Activated effector memory CD4-positive, alpha-beta T cell treated with anti-CD3 and anti-CD28 coated beads, Interleukin-2, amount 50 U/mL, for 16 hours (primary cell): ENCODE data around the gene VANGL2.

Experiments used
- DNase-seq: peaks from one replicate; pipeline ENCODE4 v3.0.0-alpha.2; 2020

The VANGL2 gene

DNA sequence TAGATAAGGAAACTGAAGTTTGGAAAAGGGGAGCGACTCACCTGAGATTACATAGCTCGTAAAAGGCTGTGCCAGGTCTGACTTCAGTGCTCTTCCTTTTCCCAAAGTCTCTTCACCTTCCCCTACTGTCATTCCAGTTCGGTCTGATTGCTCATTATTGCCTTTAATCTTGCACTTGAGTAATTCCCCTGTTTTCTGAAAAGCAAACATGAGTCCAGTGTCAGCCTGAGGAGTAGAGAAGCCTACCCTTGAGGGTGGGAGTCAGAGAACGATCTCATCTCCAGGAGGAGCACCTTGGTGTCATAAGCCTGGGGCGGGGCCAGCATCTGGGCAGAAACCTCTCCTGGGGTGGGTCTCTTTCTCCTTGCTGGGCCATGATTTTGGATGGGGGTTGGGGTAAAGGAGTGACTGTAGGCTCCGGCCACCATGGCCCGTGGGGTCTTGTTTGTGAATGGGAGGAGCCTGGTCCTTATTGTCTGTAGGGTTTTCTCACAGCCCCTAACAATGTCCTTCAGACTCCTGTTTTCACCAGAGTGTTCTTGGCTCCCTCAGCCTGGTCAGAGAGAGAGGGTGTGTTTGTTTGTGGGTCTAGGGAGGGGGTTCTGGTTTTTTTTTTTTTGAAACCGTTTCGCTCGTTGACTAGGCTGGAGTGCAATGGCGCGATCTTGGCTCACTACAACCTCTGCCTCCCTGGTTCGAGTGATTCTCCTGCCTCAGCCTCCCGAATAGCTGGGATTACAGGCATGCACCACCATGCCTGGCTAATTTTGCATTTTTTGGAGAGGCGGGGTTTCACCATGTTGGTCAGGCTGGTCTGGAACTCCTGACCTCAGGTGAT is 6.0 kb downstream of the VANGL2 start:
- DNase-seq: no peak

DNA sequence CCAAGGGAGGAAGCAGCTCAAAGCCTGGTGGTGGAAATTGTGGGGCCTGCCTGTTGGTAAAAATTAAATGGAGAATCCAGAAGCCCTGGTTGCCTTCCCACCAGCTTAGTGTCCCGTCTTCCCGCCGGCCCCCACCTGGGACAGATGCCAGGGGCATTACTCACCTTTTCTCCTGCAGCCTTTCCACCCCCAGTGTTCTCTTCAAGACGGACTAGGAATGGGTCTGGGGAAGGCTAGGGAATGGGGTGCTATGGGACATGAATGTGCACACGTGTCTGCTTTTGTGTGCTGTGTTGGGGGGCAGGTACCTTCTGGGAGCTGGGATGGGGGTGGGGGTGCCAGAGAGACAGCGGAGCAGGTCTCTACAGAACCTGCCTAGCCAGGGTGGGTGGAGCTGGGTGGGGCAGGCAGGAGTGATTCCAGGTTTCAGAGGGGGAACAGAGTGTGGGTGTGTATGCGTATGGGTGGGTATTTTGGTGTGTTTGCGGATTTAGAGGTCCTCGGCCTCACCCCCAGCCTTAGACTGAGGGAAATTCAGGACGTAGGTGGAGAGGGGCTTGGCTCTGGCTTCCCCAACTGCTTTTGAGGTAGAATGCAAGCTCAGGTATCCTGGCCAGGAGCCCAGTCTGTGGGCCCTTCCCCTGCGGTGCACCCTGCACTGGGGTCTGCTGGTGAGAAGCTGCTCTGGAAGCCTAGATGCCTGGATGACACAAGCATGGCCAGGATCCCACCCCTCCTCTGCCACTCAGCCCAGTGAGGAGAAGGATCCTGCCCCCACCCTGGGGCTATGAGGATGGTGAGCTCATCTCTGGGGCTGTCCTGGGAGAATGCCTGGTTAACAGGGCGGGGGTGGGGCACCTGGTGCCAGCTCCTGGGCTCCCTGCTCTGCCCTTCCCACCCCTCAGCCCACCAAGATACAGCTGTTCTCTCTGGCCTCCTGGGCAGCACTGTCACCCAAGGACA is 7.8 kb downstream of the VANGL2 start:
- no peak for DNase-seq

GRCh38 chr1:160408864-160409263 is 8.5 kb downstream of the VANGL2 start:
- no peak for DNase-seq

- no peak for DNase-seq
Observed at GRCh38 chr1:160409486-160409885, 9.1 kb downstream of the VANGL2 start.

- no peak for DNase-seq
Observed at GRCh38 chr1:160410406-160411005, 10.1 kb downstream of the VANGL2 start.

DNA sequence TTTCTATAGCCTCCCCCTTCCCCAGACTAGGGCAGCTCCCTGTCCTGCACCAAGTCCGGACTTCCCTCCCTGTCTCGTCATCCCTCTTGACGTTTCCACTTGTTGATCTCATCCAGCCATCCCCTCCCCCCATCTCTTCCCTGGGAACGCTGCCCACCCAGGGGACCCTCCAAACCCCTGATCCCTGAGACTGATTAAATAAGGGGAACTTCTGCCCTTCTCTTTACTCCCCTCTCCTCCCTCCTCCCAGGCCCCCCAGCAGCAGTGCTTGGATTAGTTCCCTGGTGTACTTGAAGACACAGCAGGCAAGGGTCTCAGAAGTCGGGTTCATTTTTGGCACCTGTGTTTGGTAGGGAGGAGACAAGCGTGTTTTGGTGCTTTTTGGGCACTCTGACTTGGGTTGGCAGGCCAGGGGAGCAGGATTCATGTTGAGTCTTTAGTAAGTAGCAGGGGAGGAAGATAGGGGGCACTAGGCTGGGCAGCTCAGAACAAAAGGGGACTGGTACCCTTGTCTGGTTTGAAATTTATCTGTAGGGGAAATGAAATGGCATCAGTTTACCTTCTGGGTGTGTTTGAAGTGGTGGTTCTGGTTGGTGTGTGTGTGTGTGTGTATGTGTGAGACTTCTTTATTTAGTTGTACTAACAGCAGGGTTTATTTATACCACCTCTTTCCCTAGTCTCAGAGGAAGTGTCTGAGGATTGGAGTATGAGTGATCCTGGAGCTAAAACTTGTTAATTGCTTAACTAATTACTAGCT is 11.1 kb downstream of the VANGL2 start:
- no peak for DNase-seq

- DNase-seq: no peak
Observed at GRCh38 chr1:160412028-160412362, 11.6 kb downstream of the VANGL2 start.

DNA sequence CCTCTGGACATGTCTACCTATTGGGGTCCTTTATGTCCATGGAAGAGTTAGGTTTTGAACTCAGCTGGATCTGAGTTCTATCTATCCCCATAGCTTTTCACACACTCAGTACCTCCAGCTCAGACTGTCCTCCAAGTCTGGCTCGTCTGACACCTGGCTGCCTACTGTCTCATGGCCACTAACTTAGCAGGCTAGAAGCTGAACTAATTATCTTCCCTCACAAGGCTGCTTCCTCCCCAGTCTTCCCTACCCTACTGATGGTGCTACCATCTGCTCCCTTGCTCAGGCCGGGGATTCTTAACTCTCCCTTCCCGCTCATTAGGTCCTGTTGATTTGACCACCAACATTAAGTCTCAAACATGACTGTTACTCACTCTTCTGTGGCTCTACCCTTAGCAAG is 13.4 kb downstream of the VANGL2 start:
- no peak for DNase-seq

- no peak for DNase-seq
Observed at GRCh38 chr1:160414881-160415280, 14.5 kb downstream of the VANGL2 start.

- DNase-seq: no peak
Observed at GRCh38 chr1:160415696-160416290, 15.4 kb downstream of the VANGL2 start.

- no peak for DNase-seq
Observed at GRCh38 chr1:160416369-160416768, 16.0 kb downstream of the VANGL2 start.

GRCh38 chr1:160418483-160418882 is 18.1 kb downstream of the VANGL2 start:
- no peak for DNase-seq

GRCh38 chr1:160419150-160419837 is 18.9 kb downstream of the VANGL2 start:
- no peak for DNase-seq

- DNase-seq: no peak
Observed at GRCh38 chr1:160419838-160420169, 19.4 kb downstream of the VANGL2 start.

DNA sequence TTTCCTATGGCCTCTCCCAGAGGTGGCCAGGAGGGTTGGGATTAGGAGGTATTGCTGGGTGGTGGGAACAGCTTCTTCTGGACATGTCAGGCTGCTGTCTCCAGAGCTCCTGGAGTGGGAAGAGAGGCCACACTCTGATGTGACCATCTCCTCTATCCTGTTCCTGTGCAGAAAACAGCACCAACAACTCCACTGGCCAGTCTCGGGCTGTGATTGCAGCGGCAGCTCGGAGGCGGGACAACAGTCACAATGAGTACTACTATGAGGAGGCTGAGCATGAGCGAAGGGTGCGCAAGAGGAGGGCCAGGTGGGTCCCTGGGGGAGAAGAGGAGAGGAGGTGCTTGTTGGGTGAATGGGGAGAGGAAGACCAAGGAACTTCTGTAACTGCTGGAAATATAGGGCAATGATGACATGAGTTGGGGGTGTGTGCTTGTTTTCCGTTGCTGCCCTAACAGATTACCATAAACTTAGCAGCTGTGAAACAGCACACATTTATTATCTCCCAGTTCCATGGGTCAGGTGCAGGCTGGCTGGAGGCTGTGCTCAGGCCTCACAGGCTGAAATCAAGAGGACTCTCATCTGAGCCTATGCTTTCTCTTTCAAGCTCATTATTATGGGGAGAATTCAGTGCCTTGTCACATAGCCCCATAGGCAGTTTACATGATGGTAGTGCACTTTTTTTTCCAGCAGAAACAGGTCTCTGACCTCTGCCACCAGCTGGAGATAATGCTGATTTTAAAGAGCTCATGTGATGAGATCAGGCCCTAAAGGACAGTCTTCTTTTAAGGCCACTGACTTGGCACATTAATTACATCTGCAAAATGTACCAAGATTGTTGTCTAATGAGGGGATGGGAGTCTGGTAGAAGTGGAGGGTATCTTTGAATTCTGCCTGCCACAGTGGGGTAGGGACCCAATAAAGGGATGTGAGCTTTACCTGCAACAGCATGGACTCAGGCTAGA is 20.8 kb downstream of the VANGL2 start:
- no peak for DNase-seq

- DNase-seq: no peak
Observed at GRCh38 chr1:160421881-160422280, 21.5 kb downstream of the VANGL2 start.

DNA sequence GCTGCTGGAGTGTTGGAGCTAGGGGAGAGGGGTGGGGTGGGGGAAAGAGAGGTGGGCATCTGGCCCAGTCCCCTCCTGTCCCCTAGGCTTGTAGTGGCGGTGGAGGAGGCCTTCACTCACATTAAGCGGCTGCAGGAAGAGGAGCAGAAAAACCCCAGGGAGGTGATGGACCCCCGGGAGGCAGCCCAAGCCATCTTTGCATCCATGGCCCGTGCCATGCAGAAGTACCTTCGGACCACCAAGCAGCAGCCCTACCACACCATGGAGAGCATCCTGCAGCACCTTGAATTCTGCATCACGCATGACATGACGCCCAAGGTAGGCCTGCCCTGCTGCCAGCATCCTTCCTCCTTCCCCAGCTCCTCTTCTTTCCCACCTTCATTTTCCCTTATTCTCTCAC is 23.6 kb downstream of the VANGL2 start:
- DNase-seq: no peak

DNA sequence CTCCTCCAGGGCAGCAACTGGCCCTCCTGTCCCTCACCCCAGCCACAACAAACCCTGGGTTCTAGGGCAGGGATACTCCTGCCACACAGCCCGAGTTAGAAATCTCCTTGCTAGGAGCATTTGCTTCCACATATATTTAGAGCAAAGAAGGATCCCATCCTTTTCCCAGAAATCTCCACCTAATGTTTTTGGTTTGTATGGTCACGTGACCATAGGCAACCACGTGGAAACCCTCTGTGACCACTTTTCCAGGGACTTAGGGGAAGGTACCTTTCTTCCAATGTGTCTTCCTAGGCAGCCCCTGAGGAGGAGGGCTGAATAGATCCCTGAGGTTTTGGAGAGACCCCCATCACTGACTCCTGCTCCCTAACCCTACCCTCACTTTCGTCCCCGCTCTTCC is 25.5 kb downstream of the VANGL2 start:
- no peak for DNase-seq

GRCh38 chr1:160427625-160428024 is 27.3 kb downstream of the VANGL2 start:
- no peak for DNase-seq

- DNase-seq: no peak
Observed at GRCh38 chr1:160428053-160428452, 27.7 kb downstream of the VANGL2 start.

DNA sequence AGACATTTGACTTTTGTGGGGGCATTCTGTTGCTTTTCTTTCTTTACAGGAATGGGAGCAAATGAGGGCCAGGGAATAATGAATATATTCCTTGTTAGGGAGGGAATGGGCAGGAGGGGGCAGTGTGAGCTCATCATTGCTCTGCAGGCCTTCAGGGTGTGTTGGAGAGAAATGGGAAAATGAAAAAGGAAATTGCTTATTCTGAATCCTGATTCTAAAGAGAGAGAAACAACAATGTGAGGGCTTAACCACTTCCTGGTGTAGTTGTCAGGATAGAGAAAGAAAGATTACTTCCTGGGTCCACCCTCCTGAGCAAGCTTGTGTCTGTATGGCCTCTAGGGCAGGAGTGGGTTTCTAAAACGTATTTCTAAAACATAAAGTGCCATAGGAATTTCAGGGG is 28.3 kb downstream of the VANGL2 start:
- DNase-seq: peak; percentile 70
